SK-N-SH (cell line): ENCODE measurements around the gene TNNT3. TPM values are rescaled to one million over a fixed set of nuclear protein-coding genes. Genes with fewer than 3 reads are reported as not detected.

Experiments
- CTCF ChIA-PET: fragments of 300-600, 350-600 bp; formaldehyde crosslinking; extraction: SDS; loops from one replicate; lab custom pipeline; 2021; lab: Yijun Ruan, JAX
- POLR2A ChIA-PET: fragments of 350-600 bp; sonication (Branson Sonifier 250); formaldehyde crosslinking; extraction: SDS; loops from one replicate; lab custom pipeline; 2020; ENCODE audit warnings: antibody characterized with exemption, inconsistent platforms; lab: Yijun Ruan, JAX
- DNase-seq: peaks from one replicate; pipeline ENCODE4 v3.0.0; 2012
- H2AFZ ChIP-seq: fragments of 200-600 bp; sonication (generic); 2 replicates; pipeline ENCODE4 v1.8.1; 2016; ENCODE audit warnings: antibody characterized with exemption, mild to moderate bottlenecking, low read depth
- H3F3A ChIP-seq: fragments of 200-600 bp; sonication (generic); replicated peaks from 2 replicates; pipeline ENCODE3; 2016; ENCODE audit warnings: antibody characterized with exemption, mild to moderate bottlenecking; ENCODE audit not compliant: insufficient read depth
- H3K27ac ChIP-seq, 2 experiments: fragments of 200-500 bp in 1 of 2; fragments of 200-600 bp in 1 of 2; sonication (Bioruptor generic) in 1 of 2; sonication (generic), shearing (Covaris generic) in 1 of 2; 2 replicates each; pipeline versions ENCODE4 v1.5.1 to v1.6.1; 2014 to 2016; ENCODE audit warnings: low read depth in 2 of 2, inconsistent platforms in 1 of 2, low read length in 1 of 2, mild to moderate bottlenecking in 1 of 2, mixed read lengths in 1 of 2
- H3K27me3 ChIP-seq: fragments of 200-600 bp; sonication (generic), shearing (Covaris generic); 2 replicates; pipeline ENCODE4 v1.6.1; 2016; ENCODE audit warnings: mixed run types; ENCODE audit not compliant: insufficient read depth
- H3K36me3 ChIP-seq, 2 experiments: fragments of 200-500 bp in 1 of 2; fragments of 200-600 bp in 1 of 2; sonication (Bioruptor generic) in 1 of 2; sonication (generic) in 1 of 2; replicated peaks in 1 of 2; 2 replicates each; pipeline versions ENCODE3 to v1.5.1; 2014 to 2016; ENCODE audit warnings: low read length in 1 of 2, mild to moderate bottlenecking in 1 of 2; ENCODE audit not compliant: insufficient read depth in 2 of 2, control insufficient read depth in 1 of 2
- H3K4me1 ChIP-seq, 2 experiments: fragments of 200-500 bp in 1 of 2; fragments of 200-600 bp in 1 of 2; sonication (Bioruptor generic) in 1 of 2; sonication (generic), shearing (Covaris generic) in 1 of 2; 2 replicates each; pipeline versions ENCODE4 v1.5.1 to v1.6.1; 2014 to 2016; ENCODE audit warnings: low read depth in 1 of 2, low read length in 1 of 2, mixed run types in 1 of 2; ENCODE audit not compliant: insufficient read depth in 2 of 2, control insufficient read depth in 1 of 2
- H3K4me2 ChIP-seq: fragments of 200-600 bp; sonication (generic), shearing (Covaris generic); 2 replicates; pipeline ENCODE4 v1.6.1; 2017; ENCODE audit warnings: mixed run types
- H3K4me3 ChIP-seq, 2 experiments: fragments of 200-500 bp in 1 of 2; fragments of 200-600 bp in 1 of 2; sonication (Bioruptor generic) in 1 of 2; sonication (generic), shearing (Covaris generic) in 1 of 2; 2 replicates each; pipeline versions ENCODE4 v1.5.1 to v1.8.1; 2014 to 2016; ENCODE audit warnings: low read depth in 2 of 2, inconsistent platforms in 1 of 2, low read length in 1 of 2, mild to moderate bottlenecking in 1 of 2, mixed read lengths in 1 of 2, moderate library complexity in 1 of 2
- H3K79me2 ChIP-seq: fragments of 200-600 bp; sonication (generic); 2 replicates; pipeline ENCODE4 v1.8.1; 2017; ENCODE audit warnings: mild to moderate bottlenecking; ENCODE audit not compliant: insufficient read depth
- H3K9ac ChIP-seq: fragments of 200-600 bp; sonication (generic); 2 replicates; pipeline ENCODE4 v1.6.1; 2017; ENCODE audit warnings: mixed run types
- H3K9me2 ChIP-seq: fragments of 200-600 bp; sonication (generic); 2 replicates; pipeline ENCODE4 v1.6.1; 2017; ENCODE audit warnings: mixed run types
- H3K9me3 ChIP-seq: fragments of 200-600 bp; sonication (generic); 2 replicates; pipeline ENCODE4 v1.6.1; 2017; ENCODE audit warnings: mixed run types, mild to moderate bottlenecking, moderate library complexity
- H4K20me1 ChIP-seq: fragments of 200-600 bp; sonication (generic); 2 replicates; pipeline ENCODE4 v1.6.1; 2017; ENCODE audit warnings: mild to moderate bottlenecking, mixed run types; ENCODE audit not compliant: insufficient read depth
- CTCF ChIP-seq: fragments of 200-600 bp; sonication (generic); IDR thresholded peaks from 2 replicates; pipeline ENCODE4 v1.6.1; 2017; ENCODE audit warnings: antibody characterized with exemption, mild to moderate bottlenecking, moderate library complexity
- EP300 ChIP-seq, 2 experiments: IDR thresholded peaks; 2 replicates each; pipeline versions ENCODE4 v1.4.0 to v1.6.1; 2012; ENCODE audit warnings: borderline replicate concordance in 1 of 2, low read depth in 1 of 2, low read length in 1 of 2
- EZH2phosphoT487 ChIP-seq: fragments of 200-600 bp; sonication (generic); IDR thresholded peaks from 2 replicates; pipeline ENCODE4 v1.6.1; 2017; ENCODE audit warnings: low read depth, mixed run types, mild to moderate bottlenecking, antibody characterized with exemption, moderate library complexity, borderline replicate concordance
- FOSL2 ChIP-seq: IDR thresholded peaks from 2 replicates; pipeline ENCODE4 v1.4.0; 2012; ENCODE audit warnings: low read depth, mild to moderate bottlenecking, moderate library complexity, borderline replicate concordance
- GABPA ChIP-seq: IDR thresholded peaks from 2 replicates; pipeline ENCODE4 v1.4.0; 2012; ENCODE audit warnings: low read depth, mild to moderate bottlenecking
- JUND ChIP-seq: IDR thresholded peaks from 2 replicates; pipeline ENCODE4 v1.4.0; 2012
- MXI1 ChIP-seq: IDR thresholded peaks from 2 replicates; pipeline ENCODE4 v1.6.1; 2012; ENCODE audit warnings: mild to moderate bottlenecking, low read depth, low read length, improper control_type of control experiment
- NFIC ChIP-seq: IDR thresholded peaks from 2 replicates; pipeline ENCODE4 v1.4.0; 2012; ENCODE audit warnings: borderline replicate concordance
- NRF1 ChIP-seq: IDR thresholded peaks from 2 replicates; pipeline ENCODE4 v1.6.1; 2012; ENCODE audit warnings: low read depth, mild to moderate bottlenecking, low read length
- RAD21 ChIP-seq: IDR thresholded peaks from 2 replicates; pipeline ENCODE4 v1.6.1; 2012; ENCODE audit warnings: mild to moderate bottlenecking, low read length
- RCOR1 ChIP-seq: fragments of 150-350 bp; IDR thresholded peaks from 2 replicates; pipeline ENCODE4 v1.6.1; 2017; ENCODE audit warnings: antibody characterized with exemption, low read length
- RFX5 ChIP-seq: IDR thresholded peaks from 2 replicates; pipeline ENCODE4 v1.6.1; 2012; ENCODE audit warnings: mild to moderate bottlenecking, improper control_type of control experiment, low read length
- RXRA ChIP-seq: IDR thresholded peaks from 2 replicates; pipeline ENCODE4 v1.4.0; 2012; ENCODE audit warnings: low read depth, mild to moderate bottlenecking, borderline replicate concordance
- SMC3 ChIP-seq: IDR thresholded peaks from 2 replicates; pipeline ENCODE4 v1.6.1; 2012; ENCODE audit warnings: low read depth, low read length, improper control_type of control experiment
- TAF1 ChIP-seq: IDR thresholded peaks from 2 replicates; pipeline ENCODE4 v1.6.1; 2012; ENCODE audit warnings: low read depth, mild to moderate bottlenecking, low read length, moderate library complexity, borderline replicate concordance
- TCF12 ChIP-seq: IDR thresholded peaks from 2 replicates; pipeline ENCODE4 v1.4.0; 2012
- YY1 ChIP-seq: IDR thresholded peaks from 2 replicates; pipeline ENCODE4 v1.4.0; 2012; ENCODE audit warnings: low read depth, mild to moderate bottlenecking
- WGBS: methylation state at CpG from one replicate; pipeline ENCODE4 v1.1.6; 2017; ENCODE audit warnings: low lambda C conversion rate; 5-methylcytosine and 5-hydroxymethylcytosine counted together
- polyA plus RNA-seq, 3 experiments: library from polyadenylated mRNA; depleted of rRNA; stranded (reverse); fragments of >200 nt; gene quantifications; 2 replicates each; pipeline ENCODE4 v1.2.3, GENCODE V29; 2012
- TF ChIP-seq, protein P1 (sequence below): IDR thresholded peaks from 2 replicates; pipeline ENCODE4 v1.4.0; 2012; ENCODE audit warnings: low read depth, borderline replicate concordance
- TF ChIP-seq, protein P2 (sequence below): IDR thresholded peaks from 2 replicates; pipeline ENCODE4 v1.4.0; 2012; ENCODE audit warnings: low read depth
- TF ChIP-seq, protein P3 (sequence below): fragments of 150-350 bp; IDR thresholded peaks from 2 replicates; pipeline ENCODE4 v1.6.1; 2016; ENCODE audit warnings: mild to moderate bottlenecking, low read depth, low read length

Gene TNNT3
- polyA plus RNA-seq, 1 of the 3 experiments (the other 2 are of a cell fraction) = not detected

DNA sequence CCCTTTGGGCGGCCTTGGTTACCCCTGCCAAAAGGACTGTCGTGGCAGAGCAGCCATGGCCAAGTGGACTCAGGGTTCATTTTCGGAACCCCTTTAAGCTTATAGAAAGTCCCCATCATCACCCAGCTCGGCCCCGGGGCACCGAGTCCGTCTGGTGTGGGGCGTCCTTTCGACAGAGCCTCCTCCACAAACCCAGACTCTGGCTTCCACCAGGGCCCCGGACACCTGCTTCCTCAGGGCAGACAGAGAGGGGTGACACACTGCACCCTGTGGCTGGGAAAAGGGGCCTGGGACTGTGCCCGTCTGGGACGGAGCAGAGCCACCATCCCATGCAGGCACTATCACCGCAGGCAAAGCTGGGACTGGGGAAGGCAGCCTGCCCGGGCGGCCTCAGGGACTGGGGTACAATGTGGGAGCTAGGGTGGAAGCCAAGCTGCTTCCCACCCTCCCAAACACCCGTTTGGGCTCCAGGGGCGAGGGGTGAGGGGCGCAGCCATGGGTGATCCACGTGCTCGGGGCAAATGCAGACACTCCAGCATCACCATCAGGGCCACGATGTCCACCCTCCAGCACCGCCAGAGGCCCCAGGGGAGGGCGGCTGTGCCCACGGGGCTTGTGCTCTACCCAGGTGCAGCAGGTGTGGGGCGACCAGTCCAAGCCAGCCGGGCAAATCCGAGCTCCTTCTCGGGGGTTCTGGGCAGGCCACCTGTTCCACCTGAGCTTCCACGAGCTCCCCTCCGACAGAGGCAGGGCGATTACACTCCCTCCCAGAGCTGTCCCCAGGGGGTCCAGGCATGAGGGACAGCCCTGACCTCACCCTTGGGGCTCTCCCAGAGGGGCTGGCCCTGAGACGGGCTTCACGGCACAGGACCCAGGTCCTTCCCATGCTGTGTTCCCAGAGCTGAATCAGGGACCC lies 15.9 kb downstream of the TNNT3 start:
- Histone ChIP-seq H3K79me2 (no peaks in the 10 kb centered on the region), H3K36me3 (no peaks in the 10 kb centered on the region), H3K4me1 (peaks cover 0 to 13% of the 10 kb centered on the region in 2 experiments; a peak in 1 of 4 replicates), H3F3A (no peaks in the 10 kb centered on the region), H3K4me3 (no peak overlapping the region), H3K27me3 (no peaks in the 10 kb centered on the region), H3K27ac (no peak overlapping the region), H3K4me2 (no peak overlapping the region), H3K9me3 (no peaks in the 10 kb centered on the region), H2AFZ (no peak overlapping the region), H3K9me2 (no peaks in the 10 kb centered on the region), H4K20me1 (no peaks in the 10 kb centered on the region), H3K9ac (no peak overlapping the region)
- TF ChIP-seq, protein P1, sequence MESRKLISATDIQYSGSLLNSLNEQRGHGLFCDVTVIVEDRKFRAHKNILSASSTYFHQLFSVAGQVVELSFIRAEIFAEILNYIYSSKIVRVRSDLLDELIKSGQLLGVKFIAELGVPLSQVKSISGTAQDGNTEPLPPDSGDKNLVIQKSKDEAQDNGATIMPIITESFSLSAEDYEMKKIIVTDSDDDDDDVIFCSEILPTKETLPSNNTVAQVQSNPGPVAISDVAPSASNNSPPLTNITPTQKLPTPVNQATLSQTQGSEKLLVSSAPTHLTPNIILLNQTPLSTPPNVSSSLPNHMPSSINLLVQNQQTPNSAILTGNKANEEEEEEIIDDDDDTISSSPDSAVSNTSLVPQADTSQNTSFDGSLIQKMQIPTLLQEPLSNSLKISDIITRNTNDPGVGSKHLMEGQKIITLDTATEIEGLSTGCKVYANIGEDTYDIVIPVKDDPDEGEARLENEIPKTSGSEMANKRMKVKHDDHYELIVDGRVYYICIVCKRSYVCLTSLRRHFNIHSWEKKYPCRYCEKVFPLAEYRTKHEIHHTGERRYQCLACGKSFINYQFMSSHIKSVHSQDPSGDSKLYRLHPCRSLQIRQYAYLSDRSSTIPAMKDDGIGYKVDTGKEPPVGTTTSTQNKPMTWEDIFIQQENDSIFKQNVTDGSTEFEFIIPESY = no peak
- TF ChIP-seq RCOR1 (no peak), NFIC (no peak), RAD21 (no peak)
- TF ChIP-seq, protein P2, sequence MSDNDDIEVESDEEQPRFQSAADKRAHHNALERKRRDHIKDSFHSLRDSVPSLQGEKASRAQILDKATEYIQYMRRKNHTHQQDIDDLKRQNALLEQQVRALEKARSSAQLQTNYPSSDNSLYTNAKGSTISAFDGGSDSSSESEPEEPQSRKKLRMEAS = no peak
- TF ChIP-seq, protein P3, sequence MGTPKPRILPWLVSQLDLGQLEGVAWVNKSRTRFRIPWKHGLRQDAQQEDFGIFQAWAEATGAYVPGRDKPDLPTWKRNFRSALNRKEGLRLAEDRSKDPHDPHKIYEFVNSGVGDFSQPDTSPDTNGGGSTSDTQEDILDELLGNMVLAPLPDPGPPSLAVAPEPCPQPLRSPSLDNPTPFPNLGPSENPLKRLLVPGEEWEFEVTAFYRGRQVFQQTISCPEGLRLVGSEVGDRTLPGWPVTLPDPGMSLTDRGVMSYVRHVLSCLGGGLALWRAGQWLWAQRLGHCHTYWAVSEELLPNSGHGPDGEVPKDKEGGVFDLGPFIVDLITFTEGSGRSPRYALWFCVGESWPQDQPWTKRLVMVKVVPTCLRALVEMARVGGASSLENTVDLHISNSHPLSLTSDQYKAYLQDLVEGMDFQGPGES = no peak
- WGBS = 60% methylated on average over 9 of the region's 33 CpGs
- ChIA-PET CTCF (interaction anchor here (1.1 to 2.6 kb wide), 6 partner anchors 11 to 283 kb away, joined by 3 to 11 read pairs (median 4); no protein-coding TSS in a partner anchor), POLR2A (no interaction called here)
- DNase-seq = no peak

GRCh38 chr11:1936072-1936780 lies 16.7 kb downstream of the TNNT3 start:
- Histone ChIP-seq H4K20me1 (no peaks in the 10 kb centered on the region), H3K27ac (no peak overlapping the region), H3K36me3 (no peaks in the 10 kb centered on the region), H3K9me2 (no peaks in the 10 kb centered on the region), H3K27me3 (no peaks in the 10 kb centered on the region), H3K4me2 (no peak overlapping the region), H3K79me2 (no peaks in the 10 kb centered on the region), H3K4me1 (peaks cover 0 to 12% of the 10 kb centered on the region in 2 experiments; a peak in 1 of 4 replicates), H2AFZ (no peak overlapping the region), H3K9ac (no peak overlapping the region), H3F3A (no peaks in the 10 kb centered on the region), H3K9me3 (no peaks in the 10 kb centered on the region), H3K4me3 (no peak overlapping the region)
- ChIA-PET POLR2A (no interaction called here), CTCF (interaction anchor here (1.1 to 2.6 kb wide), 4 partner anchors 14 to 283 kb away, joined by 3 to 11 read pairs (median 4); no protein-coding TSS in a partner anchor)
- DNase-seq = peak; percentile 32
- no CpG with 5 or more reads among the region's 34 CpGs for WGBS
- TF ChIP-seq EZH2phosphoT487 = no peak
- no peak for TF ChIP-seq EP300 (IDR thresholded peaks at IDR 0.05; ENCODE audit: borderline replicate concordance in 1 of 2, low read depth in 1 of 2, low read length in 1 of 2)
- no peak for TF ChIP-seq CTCF
- no peak for TF ChIP-seq SMC3
- no peak for TF ChIP-seq NFIC
- TF ChIP-seq GABPA = no peak
- TF ChIP-seq, protein P2 = no peak
- TF ChIP-seq MXI1 = no peak
- TF ChIP-seq YY1 = no peak
- TF ChIP-seq RFX5 = no peak
- TF ChIP-seq RXRA = no peak
- TF ChIP-seq FOSL2 = no peak
- no peak for TF ChIP-seq JUND
- TF ChIP-seq TCF12 = no peak
- no peak for TF ChIP-seq NRF1
- no peak for TF ChIP-seq TAF1
